ENCODE measurements around the gene TSPAN31.

- TF ChIP-seq POLR2A (IDR thresholded peaks at IDR 0.05) (no peak), POLR2AphosphoS5 (IDR thresholded peaks at IDR 0.05) (no peak)
- TF ChIP-seq, protein P1, sequence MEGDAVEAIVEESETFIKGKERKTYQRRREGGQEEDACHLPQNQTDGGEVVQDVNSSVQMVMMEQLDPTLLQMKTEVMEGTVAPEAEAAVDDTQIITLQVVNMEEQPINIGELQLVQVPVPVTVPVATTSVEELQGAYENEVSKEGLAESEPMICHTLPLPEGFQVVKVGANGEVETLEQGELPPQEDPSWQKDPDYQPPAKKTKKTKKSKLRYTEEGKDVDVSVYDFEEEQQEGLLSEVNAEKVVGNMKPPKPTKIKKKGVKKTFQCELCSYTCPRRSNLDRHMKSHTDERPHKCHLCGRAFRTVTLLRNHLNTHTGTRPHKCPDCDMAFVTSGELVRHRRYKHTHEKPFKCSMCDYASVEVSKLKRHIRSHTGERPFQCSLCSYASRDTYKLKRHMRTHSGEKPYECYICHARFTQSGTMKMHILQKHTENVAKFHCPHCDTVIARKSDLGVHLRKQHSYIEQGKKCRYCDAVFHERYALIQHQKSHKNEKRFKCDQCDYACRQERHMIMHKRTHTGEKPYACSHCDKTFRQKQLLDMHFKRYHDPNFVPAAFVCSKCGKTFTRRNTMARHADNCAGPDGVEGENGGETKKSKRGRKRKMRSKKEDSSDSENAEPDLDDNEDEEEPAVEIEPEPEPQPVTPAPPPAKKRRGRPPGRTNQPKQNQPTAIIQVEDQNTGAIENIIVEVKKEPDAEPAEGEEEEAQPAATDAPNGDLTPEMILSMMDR (IDR thresholded peaks at IDR 0.05) = no peak
Observed at GRCh38 chr12:57698414-57698813, 46.4 kb upstream of the TSPAN31 start.
